Measurements from ENCODE around the gene TMEM35B.
A peak's percentile ranks its signal among the peaks of the same experiment; 100 is the strongest.
"Not testable (repeated sequence)": the region's sequence is repeated elsewhere in the genome, so short reads cannot be mapped to it uniquely, and the experiment has no call there.

TMEM35B gene

DNA sequence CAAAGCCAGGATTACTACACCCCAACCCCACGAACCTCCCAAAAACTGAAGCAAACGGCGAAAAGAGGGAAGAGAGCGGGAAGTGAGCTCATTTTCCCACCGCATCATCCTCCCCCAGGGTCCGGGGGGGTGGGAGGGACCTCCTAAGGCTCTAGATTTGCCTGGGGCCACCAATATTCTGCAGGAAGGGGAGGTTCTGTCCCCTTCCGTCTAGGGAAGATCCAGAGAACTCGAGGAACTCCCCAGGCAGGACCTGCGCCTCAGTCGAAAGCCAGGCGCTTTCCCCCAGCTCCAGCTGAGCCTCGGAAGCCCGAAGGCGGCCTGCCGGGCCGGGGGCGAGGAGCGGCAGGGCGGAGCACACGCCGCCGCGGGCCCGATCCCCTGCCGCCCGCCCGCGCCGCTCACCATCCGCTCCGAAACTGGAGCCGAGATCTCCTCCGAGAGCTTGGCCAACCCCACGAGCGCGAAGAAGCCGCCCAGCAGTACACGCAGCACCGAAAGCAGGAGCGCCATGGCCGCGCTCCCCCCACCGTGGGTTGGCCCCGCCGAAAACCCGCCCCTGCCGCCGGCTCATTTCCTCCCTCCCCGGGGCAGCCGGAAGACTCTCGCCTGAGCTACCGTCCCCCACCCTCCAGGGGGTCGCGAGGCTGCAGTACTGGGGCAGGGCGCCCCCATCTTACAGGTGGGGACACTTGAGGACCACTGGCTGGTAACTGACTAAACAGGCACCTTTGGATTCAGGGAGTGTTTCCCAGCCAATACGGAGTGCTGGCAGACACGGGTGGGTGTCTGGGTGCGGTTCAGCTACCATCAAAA, at the start of gene TMEM35B:
TMEM35B (minus strand) TSS at position 555 of the 816 bp plus-strand sequence; CDS start at position 513, 42 bp downstream.
- DNase-seq = peak; percentile 78 to 81

DNA sequence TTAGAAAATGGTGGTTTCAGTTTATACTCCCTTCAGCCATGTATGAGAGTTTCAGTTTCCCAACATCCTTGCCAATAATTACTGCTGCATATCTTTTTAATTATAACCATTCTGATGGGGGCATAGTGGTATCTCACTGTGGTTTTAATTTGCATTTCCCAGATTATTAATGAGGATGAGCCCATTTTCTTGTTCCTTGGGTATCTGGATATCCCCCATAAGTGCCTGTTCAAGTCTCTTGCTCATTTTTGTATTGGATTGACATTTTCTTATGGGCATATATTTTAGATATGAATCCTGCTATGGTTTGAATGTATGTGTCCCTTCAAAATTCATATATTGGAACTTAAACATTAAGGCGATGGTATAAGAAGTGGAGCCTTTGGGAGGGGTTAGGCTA, 48.2 kb upstream of the TMEM35B start:
- no peak for DNase-seq

DNA sequence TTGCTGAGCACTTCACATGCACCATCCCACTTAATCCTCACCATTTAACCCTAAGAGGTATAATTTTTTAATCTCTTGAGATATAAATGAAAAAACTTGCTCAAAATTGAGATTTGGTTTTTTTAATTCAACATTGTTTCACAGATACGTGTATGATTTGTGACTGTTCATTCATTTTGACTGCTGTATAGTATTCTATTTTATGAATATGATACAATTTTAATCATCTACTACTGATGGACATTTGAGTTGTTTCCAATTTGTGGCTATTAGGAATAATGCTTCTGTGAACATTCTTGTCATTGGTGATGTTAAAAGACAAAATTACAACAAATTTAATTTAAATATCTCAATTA, 47.2 kb upstream of the TMEM35B start:
- DNase-seq = no peak

DNA sequence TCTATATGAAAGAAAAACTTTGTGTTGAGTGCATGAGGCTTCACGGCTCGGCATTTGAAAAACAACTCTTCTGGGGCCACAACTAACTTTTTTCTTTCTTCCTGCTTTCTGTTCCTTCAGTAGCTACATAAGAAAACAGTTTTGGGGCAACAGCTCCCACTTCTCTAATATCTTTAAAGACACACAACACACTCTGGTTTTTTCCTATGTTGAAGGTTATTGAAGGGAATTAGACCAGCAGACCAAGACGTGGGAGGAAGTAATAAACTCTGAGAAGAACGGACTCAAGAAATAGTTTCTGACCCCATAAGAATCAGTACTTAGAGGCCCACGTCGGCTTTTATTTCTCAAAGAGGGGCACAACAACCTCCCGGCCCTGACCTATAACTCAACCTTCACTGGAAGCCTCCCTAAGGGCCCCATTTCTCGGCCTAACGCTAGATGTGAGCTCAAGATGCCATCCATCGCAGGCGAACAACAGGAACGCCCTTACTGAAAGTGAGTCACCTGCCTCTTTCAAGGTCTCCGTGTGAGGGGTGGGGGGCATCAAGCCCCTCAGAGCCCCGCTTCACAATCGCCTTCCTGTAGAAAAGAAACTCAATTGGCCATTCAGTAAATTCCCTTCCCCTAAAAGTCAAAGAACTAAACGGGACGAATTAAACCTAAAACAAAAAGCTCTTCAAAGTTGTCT, 45.8 kb upstream of the TMEM35B start:
- DNase-seq = peak; percentile 37 to 56

DNA sequence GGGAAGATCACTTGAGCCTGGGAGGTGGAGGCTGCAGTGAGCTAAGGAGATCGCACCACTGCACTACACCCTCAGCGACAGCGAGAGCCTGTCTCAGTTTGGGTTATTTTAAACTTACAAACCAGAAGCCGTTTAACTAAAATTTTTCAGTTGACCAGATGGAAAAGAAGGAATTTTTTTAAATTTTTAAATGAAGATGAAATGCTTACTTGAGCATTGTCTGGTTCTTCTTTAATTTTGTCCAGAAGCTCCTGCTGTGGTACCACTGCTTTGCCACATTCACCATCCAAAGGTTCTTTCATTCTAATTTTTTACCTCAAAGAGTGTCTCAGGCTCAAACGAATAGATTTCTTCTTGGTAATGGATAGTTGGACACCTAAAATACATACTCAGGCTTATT, 45.2 kb upstream of the TMEM35B start:
- no peak for DNase-seq

DNA sequence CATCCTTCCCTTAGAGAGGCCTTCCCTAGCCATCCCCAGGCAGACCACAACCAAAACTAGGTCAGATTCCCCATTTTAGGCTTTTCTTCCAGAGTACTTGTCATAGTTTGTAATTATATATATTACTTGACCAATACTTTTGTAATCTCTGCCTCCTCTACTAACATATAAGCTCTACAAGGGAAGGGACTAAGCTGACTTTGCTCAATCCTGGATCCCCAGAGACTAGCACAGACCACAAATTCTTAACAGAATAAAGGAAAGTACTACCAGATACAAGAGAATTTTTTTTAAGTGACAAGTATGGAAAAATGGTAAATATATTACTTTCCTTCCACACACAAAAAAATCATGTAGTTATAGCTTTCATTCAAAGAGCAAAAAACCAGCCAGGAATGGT, 44.6 kb upstream of the TMEM35B start:
- DNase-seq = no peak

DNA sequence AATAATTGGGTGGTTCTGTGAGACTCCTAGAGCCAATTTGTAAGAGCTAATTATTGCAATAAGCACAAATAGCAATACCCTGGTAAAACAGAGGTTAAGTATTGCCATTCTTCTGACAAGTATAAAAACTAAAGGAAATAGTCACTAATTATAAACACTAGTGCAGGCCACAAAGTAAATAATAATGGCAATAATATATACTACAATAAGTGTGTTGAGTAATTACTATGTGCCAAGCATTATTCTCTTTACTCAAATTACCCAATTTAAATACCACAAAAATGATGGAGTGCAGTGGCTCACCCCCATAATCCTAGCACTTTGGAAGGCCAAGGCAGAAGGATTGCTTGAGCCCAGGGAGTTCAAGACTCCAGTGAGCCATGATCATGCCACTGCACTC, 31.3 kb upstream of the TMEM35B start:
- no peak for DNase-seq

DNA sequence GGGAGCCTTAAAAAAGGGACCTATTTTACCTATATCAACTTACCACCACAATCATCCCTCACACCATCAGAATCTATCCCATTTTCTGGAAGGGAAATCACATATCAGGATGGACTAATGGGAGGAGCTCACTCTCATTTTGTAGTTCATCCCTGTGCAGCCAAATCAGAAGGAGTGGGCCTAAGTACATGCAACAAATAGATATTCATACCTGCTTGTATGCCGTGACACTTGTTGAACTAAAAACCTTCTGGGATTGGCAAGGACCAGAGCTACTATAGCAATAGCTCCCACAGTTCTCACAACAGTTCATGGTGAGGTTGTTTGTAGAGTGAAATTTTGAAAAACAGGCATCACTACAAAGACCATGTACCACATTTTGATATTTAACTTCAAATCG, 29.3 kb upstream of the TMEM35B start:
- no peak for DNase-seq

DNA sequence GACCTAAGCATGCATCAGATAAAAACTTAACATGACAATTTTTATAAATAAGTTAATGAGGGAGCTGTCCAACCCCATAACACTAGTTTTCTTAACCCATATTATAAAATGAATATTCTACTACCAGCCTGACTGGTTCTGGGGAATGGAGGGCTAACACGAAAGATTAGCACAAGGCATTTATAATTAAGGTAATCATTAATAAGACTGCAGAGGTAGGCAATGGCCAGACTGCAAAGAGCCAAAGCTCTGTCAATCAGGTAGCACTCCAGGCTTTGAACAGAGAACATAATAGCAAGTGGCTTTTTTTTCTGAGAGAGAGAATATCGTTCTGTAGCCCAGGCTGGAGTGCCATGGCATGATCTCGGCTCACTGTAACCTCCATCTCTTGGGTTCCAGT, 20.6 kb upstream of the TMEM35B start:
- DNase-seq = no peak

DNA sequence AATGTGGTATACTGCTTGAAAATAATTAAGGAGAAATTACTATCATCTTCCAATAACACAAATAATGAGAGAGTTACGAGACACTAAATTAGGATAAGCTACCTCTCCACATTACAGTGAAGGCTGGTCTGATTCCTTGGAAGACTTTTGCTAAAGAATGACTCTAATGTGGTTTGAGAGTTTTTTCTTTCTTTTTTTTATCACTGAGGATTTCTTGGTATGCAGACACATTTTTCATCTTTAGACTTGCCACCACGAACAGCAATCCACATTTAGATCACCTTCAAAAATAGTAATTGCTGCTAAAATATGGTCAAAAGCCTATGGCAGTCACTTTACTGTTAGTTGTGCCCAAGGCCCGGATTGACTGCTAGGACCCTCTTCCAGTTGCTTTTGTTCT, 16.6 kb upstream of the TMEM35B start:
- DNase-seq = no peak

DNA sequence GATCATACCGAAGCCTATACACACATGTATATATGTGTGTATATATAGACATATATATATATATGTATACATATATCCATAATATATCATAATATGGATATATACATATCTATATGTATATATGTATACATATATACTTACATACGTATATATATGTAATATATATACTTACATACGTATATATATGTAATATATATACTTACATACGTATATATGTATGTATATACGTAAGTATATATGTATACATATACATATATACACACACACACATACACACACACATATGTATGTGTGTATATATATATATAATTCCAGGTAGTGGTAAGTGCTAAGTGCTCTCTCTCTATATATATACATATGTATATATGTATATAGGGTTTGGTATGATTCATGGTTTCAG, 9.7 kb upstream of the TMEM35B start:
- DNase-seq = no peak

DNA sequence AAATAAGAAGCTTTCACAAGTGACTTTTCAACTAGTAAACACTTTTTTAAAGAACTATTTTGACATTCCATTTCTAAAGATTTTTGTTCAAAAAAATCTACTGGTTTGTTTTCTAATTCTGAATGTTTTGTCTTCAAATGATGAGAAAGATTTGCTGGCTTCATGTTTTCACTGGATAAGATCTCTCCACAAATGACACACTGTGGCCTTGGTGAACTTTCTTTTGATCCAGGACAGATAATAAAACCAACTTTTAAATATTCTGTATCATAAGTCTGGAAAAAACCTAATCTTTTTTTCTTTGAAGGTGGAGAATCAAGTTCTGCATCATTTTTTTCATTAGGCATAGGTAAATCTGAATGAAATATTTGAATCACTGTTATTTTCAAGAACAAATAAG, 3.4 kb upstream of the TMEM35B start:
- DNase-seq = no peak

DNA sequence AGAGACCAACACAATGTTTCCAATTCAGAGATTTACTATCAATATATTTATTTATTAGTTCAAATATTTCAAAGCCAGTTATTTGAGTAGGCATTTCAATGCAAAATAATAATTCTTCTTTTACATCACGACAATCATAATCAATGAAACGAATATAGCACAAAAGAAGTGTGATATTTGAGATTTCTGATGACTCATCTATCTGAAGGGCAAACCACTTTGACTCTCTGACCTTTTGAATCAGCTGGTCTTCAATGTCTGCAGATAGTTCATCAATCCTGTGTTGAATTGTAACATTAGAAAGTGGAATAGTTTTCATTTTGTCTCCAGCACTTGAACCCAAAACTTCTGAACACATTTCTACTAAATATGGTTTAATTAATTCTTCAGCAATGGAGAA, 3.0 kb upstream of the TMEM35B start:
- no peak for DNase-seq

DNA sequence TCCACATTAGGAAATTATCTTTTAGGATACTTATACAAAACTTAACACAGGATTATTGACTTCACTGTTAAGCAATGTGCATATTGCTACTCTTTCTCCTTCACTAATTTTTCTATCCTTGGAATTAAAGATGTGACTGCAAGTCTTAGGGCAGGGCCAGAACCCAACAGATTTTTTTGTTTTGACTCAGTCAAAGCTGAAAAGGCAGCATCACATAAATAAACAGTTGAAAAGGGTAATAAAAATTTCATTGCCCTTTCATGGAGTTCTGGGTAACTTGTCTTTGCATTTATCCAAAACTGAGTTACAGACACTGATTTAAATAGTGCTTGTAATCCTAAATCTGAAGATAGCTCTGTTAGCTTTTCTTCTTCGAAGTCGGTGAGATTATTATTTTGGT, 1.9 kb upstream of the TMEM35B start:
- DNase-seq = no peak

DNA sequence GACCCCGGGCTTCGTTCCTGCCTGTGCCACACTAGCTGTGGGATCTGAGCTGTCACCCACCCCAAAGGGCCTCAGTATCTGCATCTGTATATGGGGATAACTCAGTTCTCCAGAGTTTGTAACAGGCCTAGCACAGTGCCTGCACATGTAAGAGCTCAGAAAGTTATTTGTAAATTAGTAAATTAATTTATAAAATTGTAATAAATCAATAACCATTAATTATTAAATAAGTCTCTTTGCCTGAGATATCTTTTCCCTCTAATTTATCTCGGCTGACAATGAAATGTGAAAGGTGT, 410 bp upstream of the TMEM35B start:
- not testable (repeated sequence) for DNase-seq

DNA sequence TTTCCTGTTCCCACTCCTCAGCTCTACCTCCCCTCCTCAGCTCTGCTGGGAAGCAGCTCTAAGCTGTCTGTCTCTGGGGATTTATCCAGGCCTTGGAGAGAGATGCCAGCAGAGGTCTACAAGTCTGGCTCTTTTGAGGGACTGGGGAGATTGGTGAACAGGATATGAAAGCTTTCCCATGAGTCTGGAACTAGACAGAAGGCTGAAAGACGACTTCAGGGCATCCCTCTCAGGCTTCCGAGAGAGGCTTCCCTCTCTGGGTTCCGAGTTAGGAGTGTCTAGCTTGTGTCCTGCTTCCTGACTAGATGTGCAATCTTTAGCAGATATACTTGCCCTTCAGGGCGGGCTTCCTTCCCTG, 733 bp downstream of the TMEM35B start:
- no peak for DNase-seq

DNA sequence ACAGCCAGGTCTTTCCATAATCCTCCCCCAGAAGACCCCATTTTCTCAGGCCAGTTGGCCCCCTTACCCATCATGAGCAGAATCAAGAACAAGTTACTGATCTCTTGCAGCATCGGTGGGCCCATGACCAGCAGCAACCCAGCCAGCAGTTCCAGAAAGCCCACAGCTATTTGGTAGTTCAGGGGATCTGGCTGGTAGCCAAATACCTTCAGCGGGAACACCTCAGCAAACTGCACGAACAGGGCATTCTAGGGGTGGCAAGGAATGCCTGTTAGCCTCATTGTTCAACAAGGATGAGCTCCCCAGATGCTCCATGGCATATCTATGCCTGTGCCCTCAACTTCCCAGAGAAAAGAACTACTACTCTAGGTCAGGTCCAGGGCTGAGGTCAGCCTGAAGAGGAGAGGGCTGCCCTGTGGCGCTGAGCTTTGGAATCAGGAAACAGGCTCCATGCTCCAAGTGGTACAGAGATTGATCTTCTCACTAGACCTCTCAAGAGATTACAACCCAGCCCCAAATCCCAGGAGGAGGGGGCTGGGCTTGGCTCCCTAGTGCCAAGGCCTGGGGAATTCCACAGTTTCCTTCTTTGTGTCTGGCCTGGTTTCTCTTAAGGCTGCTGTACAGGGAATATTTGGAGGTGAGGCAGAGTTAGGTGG, 1.3 kb downstream of the TMEM35B start:
- DNase-seq = no peak

DNA sequence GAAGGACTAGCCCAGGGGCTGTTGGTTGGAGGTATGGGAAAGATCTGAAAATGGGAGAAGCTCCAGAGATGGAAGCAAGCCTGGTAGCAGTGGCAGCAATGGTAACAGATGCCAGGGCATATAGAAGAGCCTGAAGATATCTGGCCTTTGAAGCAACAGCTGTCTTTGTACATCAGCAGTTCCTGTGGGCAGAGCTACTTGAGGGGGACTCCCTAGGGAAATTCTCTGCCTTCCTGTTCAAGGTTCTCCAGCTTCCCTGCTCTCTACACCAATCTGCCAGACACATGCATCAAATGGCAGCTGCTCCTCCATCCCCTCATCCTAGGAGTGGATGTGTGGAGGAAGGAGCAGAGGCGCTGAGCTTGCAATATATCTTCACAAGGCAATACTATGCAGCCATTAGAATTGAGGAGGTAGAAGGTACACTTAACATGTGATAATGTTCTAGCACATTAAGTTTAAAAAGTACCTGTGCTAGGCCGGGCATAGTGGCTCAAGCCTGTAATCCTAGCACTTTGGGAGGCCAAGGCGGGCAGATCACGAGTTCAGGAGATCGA, 2.2 kb downstream of the TMEM35B start:
- no peak for DNase-seq

DNA sequence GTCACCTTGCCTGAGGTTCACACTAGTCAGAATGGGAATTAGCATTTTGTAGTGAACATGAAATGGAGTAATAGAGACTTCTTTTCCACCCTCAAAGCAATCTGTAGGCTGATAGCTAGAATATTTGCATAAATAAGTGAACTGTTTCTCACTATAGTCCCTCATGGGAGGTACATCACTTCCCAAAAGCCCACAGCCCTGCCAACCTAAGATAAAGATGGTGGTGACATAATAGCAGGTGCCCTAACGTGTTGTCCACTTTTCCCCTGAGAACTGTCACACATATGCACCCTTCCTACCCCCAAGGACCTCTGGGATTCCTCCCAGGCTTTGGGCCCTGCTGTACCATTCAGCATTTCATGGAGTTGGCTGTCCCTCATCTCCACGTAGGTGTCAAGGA, 4.4 kb downstream of the TMEM35B start:
- DNase-seq = no peak

DNA sequence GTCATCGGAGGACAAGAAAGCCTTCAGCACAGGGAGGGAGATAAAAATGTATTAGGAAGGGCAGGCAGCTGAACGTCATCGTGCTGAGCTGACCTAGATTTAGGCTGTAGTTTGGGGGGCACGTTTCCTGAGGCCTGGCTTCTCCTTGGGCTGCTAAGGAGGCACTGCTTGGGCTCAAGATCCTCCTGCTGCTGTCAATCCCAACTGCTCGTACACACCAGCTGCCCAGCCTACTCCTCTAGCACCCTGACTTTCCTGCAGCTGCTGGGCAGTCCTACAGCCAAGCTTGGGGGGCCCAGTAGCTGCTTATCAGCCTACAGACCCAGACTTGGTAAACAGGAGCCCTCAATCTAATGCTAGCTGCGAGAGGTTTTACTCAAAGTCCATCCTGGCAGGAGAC, 6.2 kb downstream of the TMEM35B start:
- DNase-seq = no peak

DNA sequence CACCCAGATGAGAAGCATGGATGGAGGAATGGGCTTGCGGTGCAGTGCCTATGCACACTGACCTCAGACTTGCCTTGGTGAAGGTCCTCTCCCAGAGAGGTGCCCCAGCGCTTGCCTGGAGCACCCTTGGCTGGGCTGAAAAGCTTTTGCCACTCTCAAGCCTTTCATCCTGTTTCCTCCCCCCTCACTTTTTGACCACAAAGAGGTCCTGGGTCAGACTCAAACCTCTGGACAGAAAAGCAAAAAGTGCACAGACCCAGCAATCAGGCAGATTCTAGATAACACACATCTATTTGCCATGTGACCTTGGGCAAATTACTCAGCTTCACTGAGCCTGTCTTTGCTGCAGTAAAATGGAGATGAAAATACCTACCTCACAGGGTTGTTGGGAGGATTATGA, 7.3 kb downstream of the TMEM35B start:
- no peak for DNase-seq

DNA sequence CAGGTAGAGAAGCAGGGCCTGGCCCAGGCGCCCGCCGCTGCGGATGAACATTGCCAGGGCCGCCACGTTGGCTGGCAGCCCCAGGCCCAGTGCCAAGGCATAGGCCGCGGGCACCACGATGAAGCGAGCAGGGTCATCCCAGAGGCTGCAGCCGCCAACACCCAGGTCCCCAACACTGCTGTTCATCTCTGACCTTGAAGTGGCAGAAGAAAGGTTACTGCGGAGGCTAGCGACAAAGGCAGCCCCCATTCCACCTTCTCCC, 8.0 kb downstream of the TMEM35B start:
- DNase-seq = no peak

DNA sequence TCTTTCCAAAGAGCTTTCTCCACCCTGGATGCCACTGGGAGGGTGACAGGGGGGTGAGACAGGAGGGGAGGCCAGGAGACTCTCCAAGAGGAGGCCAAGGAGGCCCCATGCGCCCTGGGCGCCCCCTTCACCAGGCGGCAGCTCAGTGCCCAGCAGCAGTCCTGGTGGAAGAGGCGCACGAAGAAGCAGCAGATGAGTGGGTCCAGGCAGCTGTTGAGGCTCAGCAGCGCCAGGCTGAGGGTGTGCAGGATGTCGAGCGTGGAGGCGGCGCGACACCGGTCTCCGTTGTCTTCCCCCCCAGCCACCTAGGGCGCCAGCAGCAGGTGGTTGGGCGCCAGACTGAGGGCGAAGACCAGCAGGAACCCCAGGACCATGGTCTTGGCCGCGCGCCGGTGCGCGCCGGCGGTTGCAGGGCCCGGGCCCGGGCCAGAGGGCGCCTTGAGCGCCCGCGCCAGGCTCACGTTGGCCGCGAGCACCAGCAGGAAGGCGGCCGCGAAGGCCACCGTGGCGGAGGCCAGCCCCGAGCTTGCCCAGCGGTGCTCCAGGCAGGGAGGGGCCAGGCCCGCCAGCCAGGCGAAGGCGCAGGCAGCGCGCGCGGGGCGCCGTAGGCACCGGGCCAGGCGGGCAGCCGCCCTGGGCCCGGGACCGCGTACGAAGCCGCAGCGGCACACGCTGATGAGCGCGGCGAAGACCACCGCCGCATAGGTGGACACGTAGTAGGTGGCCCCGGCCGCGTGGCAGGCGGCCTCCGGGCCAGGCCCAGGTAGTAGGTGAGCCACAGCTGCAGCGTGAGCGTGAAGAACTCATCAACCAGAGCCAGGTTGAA, 8.6 kb downstream of the TMEM35B start:
- no peak for DNase-seq

DNA sequence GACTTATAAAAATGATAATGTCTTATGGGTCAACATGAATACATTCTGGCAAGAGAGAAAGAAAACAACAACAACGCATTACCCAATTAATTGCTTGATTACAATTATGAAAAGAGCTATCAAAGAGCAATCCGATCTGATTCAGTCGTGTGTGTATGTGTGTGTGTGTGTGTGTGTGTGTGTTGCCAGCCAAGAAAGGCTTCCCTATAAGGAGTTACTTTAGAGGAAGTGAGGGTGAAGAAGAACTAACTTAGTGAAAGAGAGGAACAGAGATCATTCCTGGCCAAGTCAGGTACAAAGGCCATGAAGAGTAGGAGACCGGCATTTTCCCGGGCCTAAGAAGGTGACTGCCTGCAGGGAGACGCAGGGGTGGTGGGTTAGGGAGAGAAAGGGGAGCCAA, 9.4 kb downstream of the TMEM35B start:
- no peak for DNase-seq
